Measurements from ENCODE around the gene UNC50.

UNC50 gene

GRCh38 chr2:98608962-98609604 lies 694 bp downstream of the UNC50 start:
- peak overlapping the region; percentile 93 for H3K4me3 ChIP-seq (ENCODE audit: low read depth, low read length)
- TF ChIP-seq POLR2A (IDR thresholded peaks at IDR 0.05; ENCODE audit: extremely low read depth, insufficient read length) (no peak), MAX (IDR thresholded peaks at IDR 0.05; ENCODE audit: low read depth, low read length) (no peak), CTCF (IDR thresholded peaks at IDR 0.05; ENCODE audit: low read depth, low read length) (no peak), MYC (IDR thresholded peaks at IDR 0.05; ENCODE audit: low read depth, low read length) (no peak)
- peak; percentile 41 for DNase-seq (ENCODE audit: low read depth)

- no peak for TF ChIP-seq CTCF (IDR thresholded peaks at IDR 0.05; ENCODE audit: low read depth, low read length)
- TF ChIP-seq POLR2A (IDR thresholded peaks at IDR 0.05; ENCODE audit: extremely low read depth, insufficient read length) = no peak
- TF ChIP-seq MAX (IDR thresholded peaks at IDR 0.05; ENCODE audit: low read depth, low read length) = no peak
- TF ChIP-seq MYC (IDR thresholded peaks at IDR 0.05; ENCODE audit: low read depth, low read length) = no peak
- H3K4me3 ChIP-seq (ENCODE audit: low read depth, low read length) = no peak overlapping the region
- no peak for DNase-seq (ENCODE audit: low read depth)
Measured at GRCh38 chr2:98614024-98614739, 5.8 kb downstream of the UNC50 start.

- DNase-seq (ENCODE audit: low read depth) = peak; percentile 44
- TF ChIP-seq MYC (IDR thresholded peaks at IDR 0.05; ENCODE audit: low read depth, low read length) (no peak), CTCF (IDR thresholded peaks at IDR 0.05; ENCODE audit: low read depth, low read length) (peak; percentile 27), MAX (IDR thresholded peaks at IDR 0.05; ENCODE audit: low read depth, low read length) (no peak), POLR2A (IDR thresholded peaks at IDR 0.05; ENCODE audit: extremely low read depth, insufficient read length) (no peak)
- H3K4me3 ChIP-seq (ENCODE audit: low read depth, low read length) = no peak overlapping the region
Measured at GRCh38 chr2:98615481-98615880, 7.1 kb downstream of the UNC50 start.

GRCh38 chr2:98617149-98617548 lies 8.8 kb downstream of the UNC50 start:
- no peak overlapping the region for H3K4me3 ChIP-seq (ENCODE audit: low read depth, low read length)
- TF ChIP-seq MAX (IDR thresholded peaks at IDR 0.05; ENCODE audit: low read depth, low read length) (no peak), MYC (IDR thresholded peaks at IDR 0.05; ENCODE audit: low read depth, low read length) (no peak), POLR2A (IDR thresholded peaks at IDR 0.05; ENCODE audit: extremely low read depth, insufficient read length) (no peak)
- DNase-seq (ENCODE audit: low read depth) = no peak

- TF ChIP-seq CTCF (IDR thresholded peaks at IDR 0.05; ENCODE audit: low read depth, low read length) = no peak
- TF ChIP-seq MAX (IDR thresholded peaks at IDR 0.05; ENCODE audit: low read depth, low read length) = no peak
- TF ChIP-seq POLR2A (IDR thresholded peaks at IDR 0.05; ENCODE audit: extremely low read depth, insufficient read length) = no peak
- TF ChIP-seq MYC (IDR thresholded peaks at IDR 0.05; ENCODE audit: low read depth, low read length) = no peak
- DNase-seq (ENCODE audit: low read depth) = no peak
- no peak overlapping the region for H3K4me3 ChIP-seq (ENCODE audit: low read depth, low read length)
Measured at GRCh38 chr2:98623657-98624056, 15.3 kb downstream of the UNC50 start.

- no peak for TF ChIP-seq CTCF (IDR thresholded peaks at IDR 0.05; ENCODE audit: low read depth, low read length)
- H3K4me3 ChIP-seq (ENCODE audit: low read depth, low read length) = no peak overlapping the region
- no peak for DNase-seq (ENCODE audit: low read depth)
Measured at GRCh38 chr2:98632351-98632750, 24.0 kb downstream of the UNC50 start.
